AG04450 (cell line): ENCODE data around the gene DYNC1LI2. TPM values are rescaled to one million over a fixed set of nuclear protein-coding genes. Genes with fewer than 3 reads are reported as not detected.

ENCODE experiments used
- CTCF ChIA-PET: fragments of 300-600, 350-600 bp; formaldehyde crosslinking; extraction: SDS; loops from one replicate; lab custom pipeline; 2022; ENCODE audit warnings: antibody characterized with exemption, inconsistent platforms; lab: Charles Lee
- POLR2A ChIA-PET: fragments of 350-600 bp; formaldehyde crosslinking; extraction: SDS; loops from one replicate; lab custom pipeline; 2021; ENCODE audit warnings: antibody characterized with exemption, inconsistent platforms; lab: Yijun Ruan, JAX
- DNase-seq: peaks from one replicate; pipeline ENCODE4 v3.0.0-alpha.2; 2011; ENCODE audit warnings: low read depth, low spot score
- H3K27ac ChIP-seq: one replicate; pipeline ENCODE4 v1.5.1; 2012; ENCODE audit warnings: low read depth, low read length, control low read depth
- H3K27me3 ChIP-seq: one replicate; pipeline ENCODE4 v1.6.0; 2012; ENCODE audit warnings: low read length; ENCODE audit not compliant: control insufficient read depth, insufficient read depth
- H3K4me3 ChIP-seq: 2 replicates; pipeline ENCODE4 v1.5.1; 2011; ENCODE audit warnings: mild to moderate bottlenecking, low read depth, low read length, control low read depth
- H3K9me3 ChIP-seq: 2 replicates; pipeline ENCODE4 v1.5.1; 2012; ENCODE audit warnings: low read length; ENCODE audit not compliant: control insufficient read depth, insufficient read depth
- polyA plus RNA-seq: library from polyadenylated mRNA; depleted of rRNA; stranded (reverse); fragments of >200 nt; gene quantifications from 2 replicates; pipeline ENCODE4 v1.2.3, GENCODE V29; 2011
- TF ChIP-seq, protein P1 (sequence below): IDR thresholded peaks from 2 replicates; pipeline ENCODE4 v1.5.1; 2011; ENCODE audit warnings: low read depth, low read length, control low read depth, inconsistent platforms

DYNC1LI2 gene
- polyA plus RNA-seq, 1 experiment = 88.5 TPM

GRCh38 chr16:66695471-66695934 is 55.9 kb downstream of the DYNC1LI2 start:
- Histone ChIP-seq H3K4me3 (peak overlapping the region; percentile 70), H3K27me3 (peaks cover 5% of the 10 kb centered on the region), H3K27ac (no peak overlapping the region), H3K9me3 (no peaks in the 10 kb centered on the region; the same call in 1 of the 2 replicates)
- no peak for DNase-seq
- TF ChIP-seq, protein P1, sequence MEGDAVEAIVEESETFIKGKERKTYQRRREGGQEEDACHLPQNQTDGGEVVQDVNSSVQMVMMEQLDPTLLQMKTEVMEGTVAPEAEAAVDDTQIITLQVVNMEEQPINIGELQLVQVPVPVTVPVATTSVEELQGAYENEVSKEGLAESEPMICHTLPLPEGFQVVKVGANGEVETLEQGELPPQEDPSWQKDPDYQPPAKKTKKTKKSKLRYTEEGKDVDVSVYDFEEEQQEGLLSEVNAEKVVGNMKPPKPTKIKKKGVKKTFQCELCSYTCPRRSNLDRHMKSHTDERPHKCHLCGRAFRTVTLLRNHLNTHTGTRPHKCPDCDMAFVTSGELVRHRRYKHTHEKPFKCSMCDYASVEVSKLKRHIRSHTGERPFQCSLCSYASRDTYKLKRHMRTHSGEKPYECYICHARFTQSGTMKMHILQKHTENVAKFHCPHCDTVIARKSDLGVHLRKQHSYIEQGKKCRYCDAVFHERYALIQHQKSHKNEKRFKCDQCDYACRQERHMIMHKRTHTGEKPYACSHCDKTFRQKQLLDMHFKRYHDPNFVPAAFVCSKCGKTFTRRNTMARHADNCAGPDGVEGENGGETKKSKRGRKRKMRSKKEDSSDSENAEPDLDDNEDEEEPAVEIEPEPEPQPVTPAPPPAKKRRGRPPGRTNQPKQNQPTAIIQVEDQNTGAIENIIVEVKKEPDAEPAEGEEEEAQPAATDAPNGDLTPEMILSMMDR = no peak
- ChIA-PET CTCF (interaction anchor here (0.7 to 1.5 kb wide), 3 partner anchors 33 to 87 kb away, joined by 3 to 7 read pairs (median 4); no protein-coding TSS in a partner anchor), POLR2A (interaction anchor here (1.1 kb wide), 1 partner anchor 30 kb away, joined by 10 read pairs; no protein-coding TSS in a partner anchor)

- Histone ChIP-seq H3K4me3 (no peak overlapping the region), H3K27me3 (peaks cover 5% of the 10 kb centered on the region), H3K27ac (no peak overlapping the region), H3K9me3 (no peaks in the 10 kb centered on the region; the same call in 1 of the 2 replicates)
- TF ChIP-seq, protein P1 = no peak
- CTCF ChIA-PET = interaction anchor here (0.6 to 2.4 kb wide), 7 partner anchors 31 to 174 kb away, joined by 3 to 10 read pairs (median 3); no protein-coding TSS in a partner anchor
- POLR2A ChIA-PET = no interaction called here
- DNase-seq = no peak
These were observed 58.3 kb downstream of the DYNC1LI2 start for GRCh38 chr16:66693149-66693548.

DNA sequence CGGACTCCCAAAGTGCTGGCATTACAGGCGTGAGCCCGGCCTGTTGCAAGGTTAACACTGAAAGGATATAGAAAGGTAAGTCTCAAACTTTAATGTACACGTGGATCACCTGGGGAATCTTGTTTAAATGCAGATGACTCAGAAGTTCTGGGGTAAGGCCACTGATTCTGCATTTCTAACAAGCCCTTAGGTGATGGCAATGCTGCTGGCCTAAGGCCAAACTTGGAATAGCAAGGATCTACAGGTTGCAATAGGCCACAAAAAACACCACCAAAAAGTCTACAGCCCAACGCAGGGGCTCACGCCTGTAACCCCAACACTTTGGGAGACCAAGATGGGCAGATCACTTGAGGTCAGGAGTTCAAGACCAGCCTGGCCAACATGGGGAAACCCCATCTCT is 59.1 kb downstream of the DYNC1LI2 start:
- Histone ChIP-seq H3K9me3 (no peaks in the 10 kb centered on the region; the same call in 1 of the 2 replicates), H3K4me3 (no peak overlapping the region), H3K27me3 (peaks cover 3% of the 10 kb centered on the region), H3K27ac (no peak overlapping the region)
- TF ChIP-seq, protein P1 = no peak
- ChIA-PET CTCF (interaction anchor here (1.0 to 2.4 kb wide), 3 partner anchors 42 to 84 kb away, joined by 3 to 10 read pairs (median 3); no protein-coding TSS in a partner anchor), POLR2A (no interaction called here)
- DNase-seq = no peak

GRCh38 chr16:66691234-66691633 is 60.2 kb downstream of the DYNC1LI2 start:
- DNase-seq = no peak
- POLR2A ChIA-PET = interaction anchor here (0.5 kb wide), 1 partner anchor 19 kb away, joined by 3 read pairs; no protein-coding TSS in a partner anchor
- Histone ChIP-seq H3K4me3 (no peak overlapping the region), H3K9me3 (no peaks in the 10 kb centered on the region; the same call in 1 of the 2 replicates), H3K27me3 (no peaks in the 10 kb centered on the region), H3K27ac (no peak overlapping the region)
- CTCF ChIA-PET = interaction anchor here (0.9 to 2.4 kb wide), 6 partner anchors 28 to 82 kb away, joined by 3 to 10 read pairs (median 4); no protein-coding TSS in a partner anchor
- TF ChIP-seq, protein P1 = no peak
